HepG2 (cell line): ENCODE measurements around the gene TMEM235. TPM values are rescaled to one million over a fixed set of nuclear protein-coding genes. Genes with fewer than 3 reads are reported as not detected.

Source experiments
- ARID2 ChIP-seq: sonication (generic); formaldehyde crosslinking; IDR thresholded peaks from 2 replicates; pipeline ENCODE4 v1.8.1; 2022; ENCODE audit warnings: mild to moderate bottlenecking, missing genetic modification reagents, borderline replicate concordance
- BORCS8-MEF2B ChIP-seq: sonication (generic); formaldehyde crosslinking; IDR thresholded peaks from 2 replicates; pipeline ENCODE4 v1.8.0; 2022; ENCODE audit warnings: mild to moderate bottlenecking, missing genetic modification reagents
- CCAR2 ChIP-seq: fragments of 200-400 bp; formaldehyde crosslinking; optimal IDR thresholded peaks from 2 replicates; pipeline ENCODE3; 2018; ENCODE audit warnings: low read depth, mild to moderate bottlenecking, low read length, moderate library complexity
- CCDC6 ChIP-seq: sonication (generic); formaldehyde crosslinking; IDR thresholded peaks from 2 replicates; pipeline ENCODE4 v1.8.1; 2022; ENCODE audit warnings: mild to moderate bottlenecking, missing genetic modification reagents, moderate library complexity
- CREM ChIP-seq, 2 experiments: sonication (generic) in 1 of 2; formaldehyde crosslinking in 1 of 2; IDR thresholded peaks; 2 replicates each; pipeline versions ENCODE4 v1.4.0 to v1.6.1; 2016 to 2020; ENCODE audit warnings: antibody characterized with exemption in 1 of 2, mild to moderate bottlenecking in 1 of 2, missing genetic modification reagents in 1 of 2
- NONO ChIP-seq, 2 experiments: fragments of 450-650 bp in 1 of 2; sonication (generic) in 1 of 2; formaldehyde crosslinking in 1 of 2; IDR thresholded peaks in 1 of 2; conservative IDR thresholded peaks in 1 of 2; 2 replicates each; pipeline versions ENCODE4 v1.6.1 to v1.8.0; 2017 to 2022; ENCODE audit warnings: mild to moderate bottlenecking in 1 of 2, missing genetic modification reagents in 1 of 2, moderate library complexity in 1 of 2
- SETDB1 ChIP-seq: sonication (generic); formaldehyde crosslinking; IDR thresholded peaks from 2 replicates; pipeline ENCODE4 v1.5.1; 2020; ENCODE audit warnings: missing genetic modification reagents, mild to moderate bottlenecking, borderline replicate concordance
- SKI ChIP-seq: fragments of 450-650 bp; IDR thresholded peaks from one replicate; pipeline ENCODE4 v1.6.1; 2018; ENCODE audit warnings: mild to moderate bottlenecking; ENCODE audit not compliant: partially characterized antibody
- WIZ ChIP-seq: sonication (generic); formaldehyde crosslinking; IDR thresholded peaks from 2 replicates; pipeline ENCODE4 v1.5.1; 2020; ENCODE audit warnings: mild to moderate bottlenecking, missing genetic modification reagents
- ZBTB38 ChIP-seq: sonication (generic); formaldehyde crosslinking; IDR thresholded peaks from 2 replicates; pipeline ENCODE4 v1.5.1; 2020; ENCODE audit warnings: mild to moderate bottlenecking, missing genetic modification reagents
- ZBTB8A ChIP-seq: sonication (generic); formaldehyde crosslinking; IDR thresholded peaks from 2 replicates; pipeline ENCODE4 v1.4.0; 2020; ENCODE audit warnings: mild to moderate bottlenecking, low read depth, missing genetic modification reagents, borderline replicate concordance
- ZNF326 ChIP-seq: sonication (generic); formaldehyde crosslinking; IDR thresholded peaks from 2 replicates; pipeline ENCODE4 v1.4.0; 2020; ENCODE audit warnings: missing genetic modification reagents, borderline replicate concordance
- ZNF703 ChIP-seq: sonication (generic); formaldehyde crosslinking; IDR thresholded peaks from 2 replicates; pipeline ENCODE4 v1.5.1; 2020; ENCODE audit warnings: missing genetic modification reagents, mild to moderate bottlenecking, moderate library complexity, borderline replicate concordance
- ZSCAN29 ChIP-seq: sonication (generic); formaldehyde crosslinking; conservative IDR thresholded peaks from 2 replicates; pipeline ENCODE4 v1.4.0; 2020; ENCODE audit warnings: mild to moderate bottlenecking, missing genetic modification reagents
- polyA plus RNA-seq, 8 experiments: library from polyadenylated mRNA; depleted of rRNA in 3 of 8; stranded (reverse) in 7 of 8; unstranded in 1 of 8; fragments of >200 nt; fragmentation: Illumina TruSeq in 4 of 8; extraction: Trizol in 4 of 8; gene quantifications; 2 replicates each; pipeline versions ENCODE4 v1.2.1 to v1.2.3, GENCODE V29; 2011 to 2016; ENCODE audit warnings: low read depth in 4 of 8, missing spikeins in 1 of 8, mixed read lengths in 1 of 8; ENCODE audit not compliant: insufficient read depth in 1 of 8
- total RNA-seq, 5 experiments: library from RNA; depleted of rRNA; stranded (reverse); fragments of >200 nt; fragmentation: Illumina TruSeq; extraction: Trizol; gene quantifications; 2 replicates each; pipeline ENCODE4 v1.2.3, GENCODE V29; 2016; ENCODE audit warnings: low read depth in 1 of 5
- TF ChIP-seq, protein P1 (sequence below): sonication (generic); formaldehyde crosslinking; IDR thresholded peaks from 2 replicates; pipeline ENCODE4; 2020; ENCODE audit warnings: missing genetic modification reagents, mild to moderate bottlenecking, borderline replicate concordance
- TF ChIP-seq, protein P2 (sequence below), 2 experiments: sonication (generic) in 1 of 2; formaldehyde crosslinking in 1 of 2; IDR thresholded peaks; 2 replicates each; pipeline versions ENCODE4 v1.5.1 to v1.6.1; 2011 to 2020; ENCODE audit warnings: borderline replicate concordance in 1 of 2, low read depth in 1 of 2, low read length in 1 of 2, mild to moderate bottlenecking in 1 of 2, missing genetic modification reagents in 1 of 2, moderate library complexity in 1 of 2
- TF ChIP-seq, protein P3 (sequence below): sonication (generic); formaldehyde crosslinking; IDR thresholded peaks from 2 replicates; pipeline ENCODE4 v1.8.1; 2023; ENCODE audit warnings: mild to moderate bottlenecking, inconsistent platforms, moderate library complexity, missing genetic modification reagents, borderline replicate concordance
- TF ChIP-seq, protein P4 (sequence below): sonication (generic); formaldehyde crosslinking; IDR thresholded peaks from 2 replicates; pipeline ENCODE4 v1.8.0; 2023; ENCODE audit warnings: mild to moderate bottlenecking, missing genetic modification reagents
- TF ChIP-seq, protein P5 (sequence below): IDR thresholded peaks from 2 replicates; pipeline ENCODE4 v1.6.1; 2012; ENCODE audit warnings: inconsistent platforms

Gene TMEM235
- total and polyA plus RNA-seq, 2 of the 13 experiments (the other 11 are each of a cell fraction or from before 2014, with no cell fraction given), result not detected

DNA sequence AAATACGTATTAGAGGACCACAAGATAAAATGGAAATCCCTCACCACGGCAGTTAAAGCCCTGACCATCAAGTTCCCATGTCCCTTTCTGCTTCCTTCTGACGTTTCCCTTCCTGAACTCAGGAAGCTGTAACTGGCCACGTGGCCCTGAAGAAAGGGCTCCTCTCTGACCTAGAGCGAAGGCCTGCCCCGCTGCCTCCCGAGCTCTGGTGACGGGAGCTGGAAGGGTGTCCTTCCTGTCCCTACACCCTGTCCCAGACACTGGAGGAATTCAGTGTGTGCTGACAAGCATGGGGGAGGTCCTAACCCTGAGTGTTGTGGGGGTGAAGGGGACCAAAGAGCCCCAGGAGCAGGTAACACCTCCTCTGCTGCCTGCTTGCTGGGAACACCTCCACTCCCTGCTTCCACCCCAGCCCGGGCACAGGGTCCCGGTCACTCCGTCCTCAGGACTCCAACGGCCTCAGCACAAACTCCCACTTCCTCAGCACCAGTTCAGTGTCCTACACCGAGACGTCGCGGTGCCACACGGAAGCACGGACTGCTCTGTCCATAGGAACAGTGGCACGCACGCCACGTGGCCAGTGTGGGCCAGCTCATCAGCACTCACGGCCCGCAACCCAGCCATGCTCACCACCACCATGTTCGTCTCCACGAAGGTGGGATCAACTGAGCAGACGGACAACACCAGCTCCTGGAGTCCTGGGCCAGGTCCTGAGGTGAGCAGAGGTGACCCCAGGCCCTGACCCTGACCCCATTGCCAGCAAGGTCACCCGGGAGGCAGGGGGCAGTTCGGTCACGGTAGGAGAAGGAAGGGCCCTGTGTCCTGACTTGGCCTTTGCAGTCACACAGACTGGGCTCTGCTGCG lies 16.9 kb downstream of the TMEM235 start (continued):
- TF ChIP-seq CCAR2, result no peak
- TF ChIP-seq, protein P1, sequence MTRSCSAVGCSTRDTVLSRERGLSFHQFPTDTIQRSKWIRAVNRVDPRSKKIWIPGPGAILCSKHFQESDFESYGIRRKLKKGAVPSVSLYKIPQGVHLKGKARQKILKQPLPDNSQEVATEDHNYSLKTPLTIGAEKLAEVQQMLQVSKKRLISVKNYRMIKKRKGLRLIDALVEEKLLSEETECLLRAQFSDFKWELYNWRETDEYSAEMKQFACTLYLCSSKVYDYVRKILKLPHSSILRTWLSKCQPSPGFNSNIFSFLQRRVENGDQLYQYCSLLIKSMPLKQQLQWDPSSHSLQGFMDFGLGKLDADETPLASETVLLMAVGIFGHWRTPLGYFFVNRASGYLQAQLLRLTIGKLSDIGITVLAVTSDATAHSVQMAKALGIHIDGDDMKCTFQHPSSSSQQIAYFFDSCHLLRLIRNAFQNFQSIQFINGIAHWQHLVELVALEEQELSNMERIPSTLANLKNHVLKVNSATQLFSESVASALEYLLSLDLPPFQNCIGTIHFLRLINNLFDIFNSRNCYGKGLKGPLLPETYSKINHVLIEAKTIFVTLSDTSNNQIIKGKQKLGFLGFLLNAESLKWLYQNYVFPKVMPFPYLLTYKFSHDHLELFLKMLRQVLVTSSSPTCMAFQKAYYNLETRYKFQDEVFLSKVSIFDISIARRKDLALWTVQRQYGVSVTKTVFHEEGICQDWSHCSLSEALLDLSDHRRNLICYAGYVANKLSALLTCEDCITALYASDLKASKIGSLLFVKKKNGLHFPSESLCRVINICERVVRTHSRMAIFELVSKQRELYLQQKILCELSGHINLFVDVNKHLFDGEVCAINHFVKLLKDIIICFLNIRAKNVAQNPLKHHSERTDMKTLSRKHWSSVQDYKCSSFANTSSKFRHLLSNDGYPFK (CRISPR knock-in tag), result peak; percentile 23; the same call in 1 of the 2 replicates
- TF ChIP-seq ZSCAN29 (CRISPR knock-in tag), result no peak
- no peak for TF ChIP-seq CCDC6 (CRISPR knock-in tag)
- peak; percentile 95 for TF ChIP-seq ZBTB38 (CRISPR knock-in tag)
- TF ChIP-seq, protein P2, sequence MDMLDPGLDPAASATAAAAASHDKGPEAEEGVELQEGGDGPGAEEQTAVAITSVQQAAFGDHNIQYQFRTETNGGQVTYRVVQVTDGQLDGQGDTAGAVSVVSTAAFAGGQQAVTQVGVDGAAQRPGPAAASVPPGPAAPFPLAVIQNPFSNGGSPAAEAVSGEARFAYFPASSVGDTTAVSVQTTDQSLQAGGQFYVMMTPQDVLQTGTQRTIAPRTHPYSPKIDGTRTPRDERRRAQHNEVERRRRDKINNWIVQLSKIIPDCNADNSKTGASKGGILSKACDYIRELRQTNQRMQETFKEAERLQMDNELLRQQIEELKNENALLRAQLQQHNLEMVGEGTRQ (IDR thresholded peaks at IDR 0.05; ENCODE audit: low read depth, low read length), result no peak
- TF ChIP-seq, protein P2 (CRISPR knock-in tag; IDR thresholded peaks at IDR 0.05; ENCODE audit: borderline replicate concordance), result peak; percentile 52; the same call in 1 of the 2 replicates
- no peak for TF ChIP-seq ZBTB8A (CRISPR knock-in tag)
- TF ChIP-seq ZNF703, result no peak
- no peak for TF ChIP-seq SETDB1 (CRISPR knock-in tag)
- TF ChIP-seq, protein P3, sequence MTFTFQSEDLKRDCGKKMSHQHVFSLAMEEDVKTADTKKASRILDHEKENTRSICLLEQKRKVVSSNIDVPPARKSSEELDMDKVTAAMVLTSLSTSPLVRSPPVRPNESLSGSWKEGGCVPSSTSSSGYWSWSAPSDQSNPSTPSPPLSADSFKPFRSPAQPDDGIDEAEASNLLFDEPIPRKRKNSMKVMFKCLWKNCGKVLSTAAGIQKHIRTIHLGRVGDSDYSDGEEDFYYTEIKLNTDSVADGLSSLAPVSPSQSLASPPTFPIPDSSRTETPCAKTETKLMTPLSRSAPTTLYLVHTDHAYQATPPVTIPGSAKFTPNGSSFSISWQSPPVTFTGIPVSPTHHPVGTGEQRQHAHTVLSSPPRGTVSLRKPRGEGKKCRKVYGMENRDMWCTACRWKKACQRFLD (CRISPR knock-in tag), result no peak
- TF ChIP-seq BORCS8-MEF2B (CRISPR knock-in tag), result no peak
- TF ChIP-seq ZNF326, result no peak
- 0 out of 2 replicates have a peak, but pooled peaks have one; percentile 42 for TF ChIP-seq WIZ (CRISPR knock-in tag)
- TF ChIP-seq, protein P4, sequence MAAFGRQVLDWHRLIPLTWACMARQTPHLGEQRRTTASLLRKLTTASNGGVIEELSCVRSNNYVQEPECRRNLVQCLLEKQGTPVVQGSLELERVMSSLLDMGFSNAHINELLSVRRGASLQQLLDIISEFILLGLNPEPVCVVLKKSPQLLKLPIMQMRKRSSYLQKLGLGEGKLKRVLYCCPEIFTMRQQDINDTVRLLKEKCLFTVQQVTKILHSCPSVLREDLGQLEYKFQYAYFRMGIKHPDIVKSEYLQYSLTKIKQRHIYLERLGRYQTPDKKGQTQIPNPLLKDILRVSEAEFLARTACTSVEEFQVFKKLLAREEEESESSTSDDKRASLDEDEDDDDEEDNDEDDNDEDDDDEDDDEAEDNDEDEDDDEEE, result no peak
- TF ChIP-seq NONO (IDR thresholded peaks at IDR 0.05), result no peak
- TF ChIP-seq NONO (CRISPR knock-in tag; conservative IDR thresholded peaks at IDR 0.05), result no peak
- TF ChIP-seq SKI, result no peak
- TF ChIP-seq ARID2 (CRISPR knock-in tag), result no peak
- TF ChIP-seq CREM (IDR thresholded peaks at IDR 0.05), result no peak
- no peak for TF ChIP-seq CREM (CRISPR knock-in tag; IDR thresholded peaks at IDR 0.05)
- TF ChIP-seq, protein P5, sequence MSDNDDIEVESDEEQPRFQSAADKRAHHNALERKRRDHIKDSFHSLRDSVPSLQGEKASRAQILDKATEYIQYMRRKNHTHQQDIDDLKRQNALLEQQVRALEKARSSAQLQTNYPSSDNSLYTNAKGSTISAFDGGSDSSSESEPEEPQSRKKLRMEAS, result peak; percentile 95
